ENCODE data around the gene ELF4. TPM values are rescaled to one million over a fixed set of nuclear protein-coding genes. Genes with fewer than 3 reads are reported as not detected.

Gene ELF4
- total RNA-seq, 1 experiment from 2014 or later = 19.2 TPM

- Histone ChIP-seq H3K79me2 (ENCODE audit: insufficient read depth, low read length) (no peaks in the 10 kb centered on the region), H3K27me3 (ENCODE audit: insufficient read depth, low read length) (no peaks in the 10 kb centered on the region), H3K4me1 (ENCODE audit: control insufficient read depth in 1 of 2, insufficient read depth in 2 of 2, low read length in 2 of 2) (peaks cover 0 to 4% of the 10 kb centered on the region in 2 experiments; a peak in 3 of 4 replicates), H3K9ac (ENCODE audit: low read length) (no peak overlapping the region), H3K4me2 (ENCODE audit: low read length) (no peak overlapping the region), H3K9me3 (ENCODE audit: control insufficient read depth in 1 of 2, insufficient read depth in 1 of 2, low read depth in 1 of 2, low read length in 2 of 2) (no peaks in the 10 kb centered on the region), H3K27ac (ENCODE audit: low read depth, low read length) (no peak overlapping the region), H4K20me1 (ENCODE audit: insufficient read depth) (no peaks in the 10 kb centered on the region), H2AFZ (ENCODE audit: low read depth, low read length, poor library complexity, severe bottlenecking) (no peak overlapping the region), H3K36me3 (ENCODE audit: control insufficient read depth in 1 of 2, insufficient read depth in 2 of 2, low read length in 2 of 2) (peaks cover 9 to 14% of the 10 kb centered on the region in 2 experiments; a peak in 3 of 4 replicates), H3K4me3 (replicated peaks in 1 of 2; ENCODE audit: low read depth in 1 of 2, low read length in 2 of 2) (no peak overlapping the region), H3K9me2 (ENCODE audit: insufficient read depth) (no peaks in the 10 kb centered on the region)
- ATAC-seq (no peak), DNase-seq (ENCODE audit: low read depth, low spot score) (no peak)
- intact Hi-C loops (cut with micrococcal nuclease) = no loop called here
- no peak for TF ChIP-seq CBX3 (IDR thresholded peaks at IDR 0.05; ENCODE audit: low read depth)
- TF ChIP-seq CEBPB (IDR thresholded peaks at IDR 0.05; ENCODE audit: low read depth) = no peak
- TF ChIP-seq ZBTB33 (IDR thresholded peaks at IDR 0.05; ENCODE audit: extremely low read depth, insufficient replicate concordance, low read length) = no peak
- no peak for TF ChIP-seq FOSL1 (IDR thresholded peaks at IDR 0.05; ENCODE audit: low read depth)
- no peak for TF ChIP-seq MAX (IDR thresholded peaks at IDR 0.05)
- TF ChIP-seq REST (IDR thresholded peaks at IDR 0.05; ENCODE audit: low read depth) = no peak
- no peak for TF ChIP-seq ATF3 (IDR thresholded peaks at IDR 0.05)
- TF ChIP-seq JUND (IDR thresholded peaks at IDR 0.05) = no peak
- no peak for TF ChIP-seq CTCF (IDR thresholded peaks at IDR 0.05 in 2 of 3, conservative IDR thresholded peaks at IDR 0.05 in 1 of 3; ENCODE audit: borderline replicate concordance in 1 of 3, insufficient read depth in 1 of 3, low read depth in 2 of 3, low read length in 2 of 3)
- no peak for TF ChIP-seq EZH2phosphoT487 (IDR thresholded peaks at IDR 0.05; ENCODE audit: borderline replicate concordance)
- no peak for TF ChIP-seq YY1 (IDR thresholded peaks at IDR 0.05; ENCODE audit: extremely low read depth, insufficient replicate concordance, low read depth, low read length)
- TF ChIP-seq ELF1 (IDR thresholded peaks at IDR 0.05; ENCODE audit: borderline replicate concordance, low read depth) = no peak
- no peak for TF ChIP-seq SIN3A (IDR thresholded peaks at IDR 0.05; ENCODE audit: low read depth)
- no peak for TF ChIP-seq ZNF274 (IDR thresholded peaks at IDR 0.05; ENCODE audit: low read depth, low read length)
- RAD21 ChIA-PET (ENCODE audit: low non-redundant PET in 1 of 2, low total read pairs in 2 of 2, uncharacterized antibody in 2 of 2, unreplicated experiment in 2 of 2) = no interaction called here
- BruUV-seq (replicated peaks) = no TSS peak
- CTCF ChIA-PET = no interaction called here
- POLR2A ChIA-PET = no interaction called here
Observed at GRCh38 chrX:130055899-130056298, 54.4 kb downstream of the ELF4 start.
